Measurements from ENCODE around the gene PPP3R2. TPM values are rescaled to one million over a fixed set of nuclear protein-coding genes. Genes with fewer than 3 reads are reported as not detected.

Gene PPP3R2
- total RNA-seq, 1 donor from 2014 or later = not detected

DNA sequence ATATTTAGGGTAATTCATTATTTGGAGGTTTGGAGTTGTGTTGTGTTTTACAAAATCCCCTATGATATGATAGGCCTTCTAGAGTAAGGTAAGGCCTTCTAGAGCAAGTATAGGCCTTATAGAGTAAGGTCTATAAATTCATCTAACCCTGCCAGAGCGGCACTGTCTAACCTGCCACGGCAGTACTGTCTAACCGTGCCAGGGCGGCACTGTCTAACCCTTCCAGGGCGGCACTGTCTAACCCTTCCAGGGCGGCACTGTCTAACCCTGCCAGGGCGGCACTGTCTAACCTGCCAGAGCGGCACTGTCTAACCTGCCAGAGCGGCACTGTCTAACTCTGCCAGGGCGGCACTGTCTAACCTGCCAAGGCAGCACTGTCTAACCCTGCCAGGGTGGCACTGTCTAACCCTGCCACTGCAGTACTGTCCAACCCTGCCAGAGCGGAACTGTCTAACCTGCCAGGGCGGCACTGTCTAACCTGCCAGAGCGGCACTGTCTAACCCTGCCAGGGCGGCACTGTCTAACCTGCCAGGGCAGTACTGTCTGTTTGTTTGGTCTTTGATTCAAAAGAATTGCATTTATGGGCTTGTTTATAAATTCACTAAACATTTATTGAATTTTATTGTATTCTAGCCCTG lies 51.6 kb downstream of the PPP3R2 start:
- H3K9me3 Mint-ChIP-seq = no peaks in the 10 kb centered on the region
- H3K4me3 Mint-ChIP-seq = no peak overlapping the region
- no peak for DNase-seq (ENCODE audit: low spot score)
- no peaks in the 10 kb centered on the region for H3K4me1 Mint-ChIP-seq (ENCODE audit: low read depth)
- H3K36me3 Mint-ChIP-seq (ENCODE audit: low read depth) = peaks cover 33% of the 10 kb centered on the region
- H3K27me3 Mint-ChIP-seq (ENCODE audit: insufficient read depth) = no peaks in the 10 kb centered on the region
- intact Hi-C loops (cut with micrococcal nuclease) = no loop called here
- no peak overlapping the region for H3K27ac Mint-ChIP-seq

Other genes starting within 250 kb of the PPP3R2 start
- gene BAAT, start 210.0 kb downstream of the PPP3R2 start, total RNA-seq = 0.08 TPM in 1 of 2 replicates, not detected in the other
- 16.3 and 16.6 TPM in 2 replicates for gene MRPL50, start 196.4 kb downstream of the PPP3R2 start, total RNA-seq
- gene ZNF189, start 196.1 kb downstream of the PPP3R2 start, total RNA-seq = 11.7 and 11.8 TPM in 2 replicates
- gene ALDOB, start 159.2 kb downstream of the PPP3R2 start, total RNA-seq = not detected in 2 replicates
- gene RNF20, start 61.1 kb downstream of the PPP3R2 start, total RNA-seq = 39.3 and 45.9 TPM in 2 replicates
- not detected in 2 replicates for gene GRIN3A, start 143.7 kb upstream of the PPP3R2 start, total RNA-seq

All from activated T-helper 1 cell treated with anti-CD3 and anti-CD28 coated beads, Interleukin-12 subunit alpha, Interleukin-12 subunit beta, Interleukin-2, Interleukin-4 antibody, amounts not matched to agents 30 ng/mL and 10 ng/mL and 1 ng/mL, durations not matched to agents 14 hours and 24 hours and 36 hours (primary cell).